ENCODE results near the gene PEMT.

DNA sequence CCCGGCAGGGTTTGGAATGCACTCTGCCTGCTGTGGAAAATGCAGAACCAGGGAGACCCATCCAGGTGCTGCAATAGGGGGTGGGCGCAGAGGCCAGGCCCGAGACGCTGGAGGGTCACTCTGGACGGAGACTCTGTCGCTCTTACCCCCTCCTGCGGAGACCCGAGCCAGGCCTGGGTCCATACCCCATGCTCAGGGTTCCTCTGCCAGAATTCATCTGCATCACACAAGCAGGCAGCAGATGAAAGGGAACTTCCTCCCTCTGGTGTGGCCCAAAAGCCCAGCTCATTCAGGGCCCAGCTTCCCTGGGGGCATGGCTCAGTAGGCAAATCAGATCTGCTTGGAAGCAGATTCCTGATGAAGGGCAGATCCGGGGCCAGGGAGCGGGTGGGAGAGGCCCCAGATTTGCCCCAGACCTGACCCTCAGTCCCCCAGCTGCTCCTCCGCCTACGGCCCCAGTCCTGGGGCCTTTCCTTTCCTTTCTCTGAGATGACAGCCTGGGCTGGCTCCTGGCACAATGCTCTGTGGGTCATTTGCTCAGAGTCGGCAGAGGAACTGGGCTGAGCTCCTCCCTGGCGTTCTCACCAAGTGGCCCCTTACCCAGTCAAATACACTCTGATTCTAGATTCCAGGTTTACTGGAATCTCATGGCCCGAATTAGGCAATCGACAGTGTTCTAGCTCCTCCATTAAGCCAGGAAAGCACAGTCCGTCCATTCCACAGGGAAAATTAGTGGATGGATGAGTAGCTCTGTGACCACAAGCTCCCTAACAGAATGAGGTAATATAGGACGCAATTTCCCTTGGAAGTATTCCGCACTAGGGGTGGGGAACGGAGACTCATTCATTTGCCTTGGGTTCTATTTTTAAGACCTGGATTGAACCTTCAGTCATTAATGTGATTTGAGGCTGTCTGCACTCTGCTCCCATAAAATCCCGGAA, 76.2 kb downstream of the PEMT start:
- TF ChIP-seq POLR2A (IDR thresholded peaks at IDR 0.05), result no peak
- TF ChIP-seq, protein P1, sequence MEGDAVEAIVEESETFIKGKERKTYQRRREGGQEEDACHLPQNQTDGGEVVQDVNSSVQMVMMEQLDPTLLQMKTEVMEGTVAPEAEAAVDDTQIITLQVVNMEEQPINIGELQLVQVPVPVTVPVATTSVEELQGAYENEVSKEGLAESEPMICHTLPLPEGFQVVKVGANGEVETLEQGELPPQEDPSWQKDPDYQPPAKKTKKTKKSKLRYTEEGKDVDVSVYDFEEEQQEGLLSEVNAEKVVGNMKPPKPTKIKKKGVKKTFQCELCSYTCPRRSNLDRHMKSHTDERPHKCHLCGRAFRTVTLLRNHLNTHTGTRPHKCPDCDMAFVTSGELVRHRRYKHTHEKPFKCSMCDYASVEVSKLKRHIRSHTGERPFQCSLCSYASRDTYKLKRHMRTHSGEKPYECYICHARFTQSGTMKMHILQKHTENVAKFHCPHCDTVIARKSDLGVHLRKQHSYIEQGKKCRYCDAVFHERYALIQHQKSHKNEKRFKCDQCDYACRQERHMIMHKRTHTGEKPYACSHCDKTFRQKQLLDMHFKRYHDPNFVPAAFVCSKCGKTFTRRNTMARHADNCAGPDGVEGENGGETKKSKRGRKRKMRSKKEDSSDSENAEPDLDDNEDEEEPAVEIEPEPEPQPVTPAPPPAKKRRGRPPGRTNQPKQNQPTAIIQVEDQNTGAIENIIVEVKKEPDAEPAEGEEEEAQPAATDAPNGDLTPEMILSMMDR (IDR thresholded peaks at IDR 0.05 in 8 of 11, conservative IDR thresholded peaks at IDR 0.05 in 3 of 11), result no peak
- peak in 1 of 3 donors; percentile 33 for TF ChIP-seq POLR2AphosphoS5 (IDR thresholded peaks at IDR 0.05)
